GM06990 (cell line): Measurements from ENCODE around the gene CISH.
A peak's percentile ranks its signal among the peaks of the same experiment; 100 is the strongest.

Experiments used
- DNase-seq: peaks from one replicate; pipeline ENCODE4 v3.0.0-alpha.2; 2011; ENCODE audit not compliant: insufficient read length; ENCODE audit errors: extremely low read depth
- H3K27me3 ChIP-seq: replicated peaks from 2 replicates; pipeline ENCODE4 v1.6.0; 2011; ENCODE audit warnings: low read length; ENCODE audit not compliant: control insufficient read depth, insufficient read depth
- H3K36me3 ChIP-seq: 2 replicates; pipeline ENCODE4 v1.5.1; 2011; ENCODE audit warnings: low read length; ENCODE audit not compliant: control insufficient read depth, insufficient read depth
- H3K4me3 ChIP-seq: replicated peaks from 2 replicates; pipeline ENCODE4 v1.5.1; 2011; ENCODE audit warnings: low read depth, mild to moderate bottlenecking, control low read depth, low read length
- TF ChIP-seq, protein P1 (sequence below): IDR thresholded peaks from 2 replicates; pipeline ENCODE4 v1.5.1; 2011; ENCODE audit warnings: low read length, control low read depth, mild to moderate bottlenecking, inconsistent platforms; ENCODE audit not compliant: insufficient read depth, poor library complexity, severe bottlenecking

Gene CISH

DNA sequence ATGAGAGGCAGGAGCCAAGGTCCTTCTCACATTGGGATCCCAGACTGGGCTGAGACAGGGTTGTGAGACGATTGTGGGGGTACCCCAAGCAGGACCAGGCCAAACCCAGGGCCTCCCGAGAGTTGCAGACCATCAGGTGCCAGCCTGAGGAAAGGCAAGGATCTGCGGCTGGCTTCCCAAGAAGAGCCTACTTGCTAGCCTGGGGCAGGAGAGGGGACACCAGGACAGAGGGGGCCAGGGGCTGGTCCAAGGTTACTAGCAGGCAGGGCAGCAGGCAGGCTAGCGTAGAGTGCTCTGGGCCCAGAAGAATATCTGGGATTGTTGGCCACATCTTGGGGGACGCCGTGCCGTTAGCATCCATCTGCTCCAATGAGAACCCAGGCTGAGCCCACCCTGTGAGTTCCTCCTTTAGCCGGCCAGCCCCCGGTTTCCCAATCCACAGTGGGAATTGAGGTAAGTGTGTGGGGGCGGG, 546 bp downstream of the CISH start:
- DNase-seq = no peak
- H3K4me3 ChIP-seq = peak overlapping the region; percentile 71
- TF ChIP-seq, protein P1, sequence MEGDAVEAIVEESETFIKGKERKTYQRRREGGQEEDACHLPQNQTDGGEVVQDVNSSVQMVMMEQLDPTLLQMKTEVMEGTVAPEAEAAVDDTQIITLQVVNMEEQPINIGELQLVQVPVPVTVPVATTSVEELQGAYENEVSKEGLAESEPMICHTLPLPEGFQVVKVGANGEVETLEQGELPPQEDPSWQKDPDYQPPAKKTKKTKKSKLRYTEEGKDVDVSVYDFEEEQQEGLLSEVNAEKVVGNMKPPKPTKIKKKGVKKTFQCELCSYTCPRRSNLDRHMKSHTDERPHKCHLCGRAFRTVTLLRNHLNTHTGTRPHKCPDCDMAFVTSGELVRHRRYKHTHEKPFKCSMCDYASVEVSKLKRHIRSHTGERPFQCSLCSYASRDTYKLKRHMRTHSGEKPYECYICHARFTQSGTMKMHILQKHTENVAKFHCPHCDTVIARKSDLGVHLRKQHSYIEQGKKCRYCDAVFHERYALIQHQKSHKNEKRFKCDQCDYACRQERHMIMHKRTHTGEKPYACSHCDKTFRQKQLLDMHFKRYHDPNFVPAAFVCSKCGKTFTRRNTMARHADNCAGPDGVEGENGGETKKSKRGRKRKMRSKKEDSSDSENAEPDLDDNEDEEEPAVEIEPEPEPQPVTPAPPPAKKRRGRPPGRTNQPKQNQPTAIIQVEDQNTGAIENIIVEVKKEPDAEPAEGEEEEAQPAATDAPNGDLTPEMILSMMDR = no peak
- peaks cover 2% of the 10 kb centered on the region; the same call in 1 of the 2 replicates for H3K36me3 ChIP-seq
- no peaks in the 10 kb centered on the region for H3K27me3 ChIP-seq

DNA sequence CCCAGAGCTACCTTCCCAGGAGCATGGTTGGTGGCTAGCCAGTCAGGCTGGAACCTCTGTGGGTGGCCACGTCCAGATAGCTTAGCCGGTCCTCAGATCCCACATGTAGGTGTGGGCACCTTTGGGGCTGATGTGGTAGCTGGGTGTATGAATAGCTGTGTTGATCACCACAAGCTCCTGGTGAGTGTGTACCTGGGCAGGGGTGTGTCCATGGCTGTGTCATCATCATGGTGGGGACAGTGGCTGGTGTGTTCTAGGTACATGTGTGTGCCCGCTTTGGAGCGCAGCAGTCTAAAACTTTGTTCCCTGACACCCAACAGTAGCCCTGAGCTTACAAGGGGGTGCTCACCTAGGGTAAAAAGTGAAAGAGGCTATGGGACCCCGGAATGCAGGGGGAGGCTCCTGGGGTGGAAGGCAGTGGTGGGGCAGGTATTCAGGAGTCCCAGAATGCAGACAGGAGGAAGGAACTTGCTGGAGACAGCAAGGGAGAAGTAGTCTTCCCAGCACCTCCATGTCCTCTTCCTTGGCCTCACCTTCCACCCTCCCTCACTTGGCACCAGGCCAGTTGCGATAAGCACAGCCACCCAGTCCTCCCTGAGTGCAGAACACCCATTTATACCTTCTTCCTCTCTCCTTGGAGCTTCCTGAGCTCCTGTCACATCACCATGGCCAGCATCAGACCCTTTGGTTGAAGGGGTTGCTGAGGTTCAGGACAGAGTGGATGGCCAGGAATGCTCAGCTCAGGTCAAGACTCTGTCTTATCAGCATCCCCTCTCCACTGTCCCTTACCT, 1.2 kb downstream of the CISH start:
- H3K4me3 ChIP-seq = peak overlapping the region; percentile 71
- no peaks in the 10 kb centered on the region for H3K27me3 ChIP-seq
- no peak for DNase-seq
- H3K36me3 ChIP-seq = peaks cover 2% of the 10 kb centered on the region; the same call in 1 of the 2 replicates
- TF ChIP-seq, protein P1 = no peak

DNA sequence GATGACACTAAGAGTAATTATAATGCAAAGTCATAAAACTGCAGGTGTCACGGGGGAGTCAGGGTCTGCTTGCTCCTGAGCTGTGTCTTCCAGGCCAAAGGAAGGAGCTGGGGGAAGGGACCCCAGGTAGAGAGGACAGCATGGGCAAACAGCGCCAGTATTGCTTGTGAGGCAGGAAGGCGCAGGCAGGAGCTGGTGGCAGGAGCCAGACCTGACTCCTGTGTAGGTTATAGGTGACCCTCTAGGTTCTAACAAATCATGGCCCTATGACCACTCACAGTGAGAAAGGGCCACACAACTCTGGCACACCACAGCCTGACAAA, 1.9 kb downstream of the CISH start:
- no peak overlapping the region for H3K4me3 ChIP-seq
- peaks cover 2% of the 10 kb centered on the region; the same call in 1 of the 2 replicates for H3K36me3 ChIP-seq
- no peaks in the 10 kb centered on the region for H3K27me3 ChIP-seq
- DNase-seq = no peak
- TF ChIP-seq, protein P1 = no peak

DNA sequence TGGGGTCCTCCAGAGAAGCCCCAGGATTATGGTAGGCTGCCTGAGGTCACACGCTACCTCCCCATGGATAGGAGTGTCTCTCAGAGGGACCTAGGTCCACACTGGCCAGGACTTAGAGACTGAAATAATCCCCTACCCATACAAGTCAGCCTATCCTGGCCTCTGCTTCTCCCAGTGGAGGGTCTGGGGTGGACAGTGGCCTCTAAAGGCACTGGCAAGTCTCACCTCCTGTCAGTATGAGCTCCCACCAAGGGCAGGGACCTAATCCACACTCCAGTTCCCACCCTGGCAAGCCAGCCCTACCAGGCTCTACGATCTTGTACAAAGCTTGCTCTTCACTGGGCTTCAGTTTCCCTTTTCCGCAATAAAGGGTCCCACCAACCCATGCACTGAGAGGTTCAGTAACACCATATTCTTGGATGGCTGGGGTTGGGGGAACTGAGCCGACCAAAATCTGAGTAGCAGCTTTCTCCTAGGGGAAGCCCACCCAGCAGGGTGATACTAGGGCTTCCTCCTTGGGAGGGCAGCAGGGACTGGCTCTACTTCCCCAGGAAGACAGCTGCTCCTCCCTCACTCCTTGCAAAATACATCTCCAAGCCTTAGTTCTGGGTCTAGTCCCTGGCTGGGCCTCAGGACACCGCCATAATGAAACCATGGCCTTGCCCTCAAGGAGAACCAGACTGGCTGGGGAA, 2.4 kb downstream of the CISH start:
- peaks cover 2% of the 10 kb centered on the region; the same call in 1 of the 2 replicates for H3K36me3 ChIP-seq
- no peak overlapping the region for H3K4me3 ChIP-seq
- TF ChIP-seq, protein P1 = no peak
- no peaks in the 10 kb centered on the region for H3K27me3 ChIP-seq
- DNase-seq = no peak

DNA sequence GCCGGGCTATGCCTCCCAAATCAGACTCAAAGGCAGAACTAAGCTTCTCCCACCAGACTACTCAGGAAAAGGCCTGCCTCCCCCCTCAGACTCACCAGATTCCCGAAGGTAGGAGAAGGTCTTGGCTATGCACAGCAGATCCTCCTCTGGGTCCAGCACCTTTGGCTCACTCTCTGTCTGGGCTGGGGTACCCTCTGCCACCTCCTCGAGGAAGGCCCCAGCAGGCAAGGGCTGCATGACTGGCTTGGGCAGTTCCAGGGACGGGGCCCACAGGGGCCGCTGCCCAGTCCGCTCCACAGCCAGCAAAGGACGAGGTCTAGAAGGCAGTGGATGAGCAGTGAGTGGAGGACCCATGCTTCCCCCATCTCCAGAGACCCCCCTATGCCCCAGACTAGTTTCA, 3.3 kb downstream of the CISH start:
- TF ChIP-seq, protein P1 = no peak
- Histone ChIP-seq H3K36me3 (peaks cover 2% of the 10 kb centered on the region; the same call in 1 of the 2 replicates), H3K27me3 (no peaks in the 10 kb centered on the region), H3K4me3 (no peak overlapping the region)
- no peak for DNase-seq
